ENCODE data around the gene TUFM. TPM values are rescaled to one million over a fixed set of nuclear protein-coding genes. Genes with fewer than 3 reads are reported as not detected.
"Not testable (repeated sequence)": the region's sequence is repeated elsewhere in the genome, so short reads cannot be mapped to it uniquely, and the experiment has no call there.

TUFM gene
- total RNA-seq, 1 donor from 2014 or later, result 74.0 TPM

GRCh38 chr16:28883221-28883996, 37.3 kb upstream of the TUFM start:
- no peak overlapping the region for H3K9ac ChIP-seq
- peak overlapping the region; percentile 24 for H3K27ac Mint-ChIP-seq
- H3K4me3 Mint-ChIP-seq, result no peak overlapping the region
- H3K27ac ChIP-seq, result no peak overlapping the region
- peaks cover 5% of the 10 kb centered on the region for H3K27me3 ChIP-seq
- peaks cover 10% of the 10 kb centered on the region for H3K27me3 Mint-ChIP-seq (ENCODE audit: insufficient read depth, low read depth)
- H2AFZ ChIP-seq (replicated peaks), result no peak overlapping the region
- peaks cover 23% of the 10 kb centered on the region for H3F3A ChIP-seq (ENCODE audit: low read depth)
- H3K4me1 ChIP-seq, result peaks cover 18% of the 10 kb centered on the region
- no peaks in the 10 kb centered on the region for H3K9me3 Mint-ChIP-seq
- no peak overlapping the region for H3K4me3 ChIP-seq
- H3K36me3 ChIP-seq, result no peaks in the 10 kb centered on the region
- no peaks in the 10 kb centered on the region for H3K36me3 Mint-ChIP-seq
- TF ChIP-seq EZH2 (IDR thresholded peaks at IDR 0.05), result no peak
- no peak for TF ChIP-seq EZH2phosphoT487 (IDR thresholded peaks at IDR 0.05)
- TF ChIP-seq CTCF (IDR thresholded peaks at IDR 0.05), result no peak
- H3K79me2 ChIP-seq (ENCODE audit: low read depth), result peaks cover 10% of the 10 kb centered on the region
- no peak for DNase-seq (ENCODE audit: low spot score)
- peaks cover 40% of the 10 kb centered on the region for H3K4me1 Mint-ChIP-seq
- no peaks in the 10 kb centered on the region for H4K20me1 ChIP-seq (ENCODE audit: low read depth)
- no peak overlapping the region for H3K4me2 ChIP-seq
- H3K9me3 ChIP-seq (ENCODE audit: low read depth), result no peaks in the 10 kb centered on the region

- H3K4me1 ChIP-seq, result peaks cover 21% of the 10 kb centered on the region
- Mint-ChIP-seq H3K4me1 (peaks cover 46% of the 10 kb centered on the region), H3K4me3 (peak overlapping the region; percentile 75), H3K36me3 (no peaks in the 10 kb centered on the region), H3K27me3 (ENCODE audit: insufficient read depth, low read depth) (peaks cover 12% of the 10 kb centered on the region), H3K9me3 (no peaks in the 10 kb centered on the region), H3K27ac (peak overlapping the region; percentile 92)
- TF ChIP-seq CTCF (IDR thresholded peaks at IDR 0.05), result no peak
- no peak for TF ChIP-seq EZH2 (IDR thresholded peaks at IDR 0.05)
- TF ChIP-seq EZH2phosphoT487 (IDR thresholded peaks at IDR 0.05), result no peak
- no peak overlapping the region for H2AFZ ChIP-seq (replicated peaks)
- no peaks in the 10 kb centered on the region for H4K20me1 ChIP-seq (ENCODE audit: low read depth)
- no peak for DNase-seq (ENCODE audit: low spot score)
- no peak overlapping the region for H3K9ac ChIP-seq
- H3F3A ChIP-seq (ENCODE audit: low read depth), result peaks cover 23% of the 10 kb centered on the region
- peaks cover 5% of the 10 kb centered on the region for H3K27me3 ChIP-seq
- H3K79me2 ChIP-seq (ENCODE audit: low read depth), result peaks cover 10% of the 10 kb centered on the region
- H3K4me3 ChIP-seq, result no peak overlapping the region
- no peaks in the 10 kb centered on the region for H3K36me3 ChIP-seq
- no peak overlapping the region for H3K4me2 ChIP-seq
- no peak overlapping the region for H3K27ac ChIP-seq
- H3K9me3 ChIP-seq (ENCODE audit: low read depth), result no peaks in the 10 kb centered on the region
These were observed 36.5 kb upstream of the TUFM start for GRCh38 chr16:28882551-28883160.

GRCh38 chr16:28881565-28881964, 35.4 kb upstream of the TUFM start:
- peaks cover 10% of the 10 kb centered on the region for H3K27me3 Mint-ChIP-seq (ENCODE audit: insufficient read depth, low read depth)
- peaks cover 21% of the 10 kb centered on the region for H3K4me1 ChIP-seq
- not testable (repeated sequence) for H3K4me3 ChIP-seq; H3K36me3 ChIP-seq; H3K9me3 ChIP-seq (ENCODE audit: low read depth); H3K27ac Mint-ChIP-seq; H2AFZ ChIP-seq (replicated peaks); H3K27me3 ChIP-seq; H3K36me3 Mint-ChIP-seq; H3K27ac ChIP-seq; DNase-seq (ENCODE audit: low spot score); H3K9ac ChIP-seq; H3K4me2 ChIP-seq; H4K20me1 ChIP-seq (ENCODE audit: low read depth); H3K9me3 Mint-ChIP-seq
- H3K4me3 Mint-ChIP-seq, result peak overlapping the region; percentile 80
- H3F3A ChIP-seq (ENCODE audit: low read depth), result peaks cover 34% of the 10 kb centered on the region
- peaks cover 10% of the 10 kb centered on the region for H3K79me2 ChIP-seq (ENCODE audit: low read depth)
- peaks cover 53% of the 10 kb centered on the region for H3K4me1 Mint-ChIP-seq

- Histone ChIP-seq H3K27ac (no peak overlapping the region), H3F3A (ENCODE audit: low read depth) (peaks cover 37% of the 10 kb centered on the region), H3K4me1 (peaks cover 21% of the 10 kb centered on the region), H3K4me3 (no peak overlapping the region), H3K36me3 (no peaks in the 10 kb centered on the region), H2AFZ (replicated peaks) (no peak overlapping the region), H4K20me1 (ENCODE audit: low read depth) (peaks cover 4% of the 10 kb centered on the region), H3K9me3 (ENCODE audit: low read depth) (no peaks in the 10 kb centered on the region), H3K27me3 (peaks cover 5% of the 10 kb centered on the region), H3K79me2 (ENCODE audit: low read depth) (peaks cover 10% of the 10 kb centered on the region), H3K4me2 (peak overlapping the region; percentile 100), H3K9ac (no peak overlapping the region)
- Mint-ChIP-seq H3K27me3 (ENCODE audit: insufficient read depth, low read depth) (peaks cover 10% of the 10 kb centered on the region), H3K4me1 (peaks cover 54% of the 10 kb centered on the region), H3K27ac (peak overlapping the region; percentile 89), H3K9me3 (no peaks in the 10 kb centered on the region), H3K36me3 (no peaks in the 10 kb centered on the region), H3K4me3 (peak overlapping the region; percentile 80)
- no peak for TF ChIP-seq EZH2phosphoT487 (IDR thresholded peaks at IDR 0.05)
- TF ChIP-seq EZH2 (IDR thresholded peaks at IDR 0.05), result no peak
- no peak for TF ChIP-seq CTCF (IDR thresholded peaks at IDR 0.05)
- no peak for DNase-seq (ENCODE audit: low spot score)
These were observed 34.8 kb upstream of the TUFM start for GRCh38 chr16:28880955-28881354.
